Breast epithelium (tissue), 4 donors: ENCODE data around the gene TGFBR3. TPM values are rescaled to one million over a fixed set of nuclear protein-coding genes. Genes with fewer than 3 reads are reported as not detected.

Experiments used
- DNase-seq, 2 donors: peaks; one replicate each; pipeline ENCODE4 v3.0.0-alpha.2; 2019; ENCODE audit warnings: low spot score in 2 of 2
- H3K27ac ChIP-seq, 2 donors: fragments of 200-600 bp; sonication (generic) in 1 of 2; one replicate each; pipeline ENCODE4 v1.5.1; 2016 to 2019; ENCODE audit warnings: mild to moderate bottlenecking in 1 of 2
- H3K27me3 ChIP-seq, 2 donors: fragments of 200-600 bp; sonication (generic) in 1 of 2; one replicate each; pipeline versions ENCODE4 v1.5.1 to v1.6.0; 2017 to 2019; ENCODE audit warnings: control low read depth in 1 of 2, mild to moderate bottlenecking in 1 of 2
- H3K36me3 ChIP-seq: fragments of 200-600 bp; one replicate; pipeline ENCODE4 v1.5.1; 2019
- H3K4me1 ChIP-seq, 2 donors: fragments of 200-600 bp; sonication (generic); one replicate each; pipeline ENCODE4 v1.5.1; 2016 to 2019; ENCODE audit warnings: control low read depth in 1 of 2
- H3K4me3 ChIP-seq, 3 donors: fragments of 200-600 bp; sonication (generic); 1 replicate in 2 of 3; 2 replicates in 1 of 3; pipeline ENCODE4 v1.5.1; 2016 to 2019; ENCODE audit warnings: mild to moderate bottlenecking in 3 of 3, moderate library complexity in 2 of 3
- H3K9me3 ChIP-seq, 2 donors: fragments of 200-600 bp; sonication (generic) in 1 of 2; one replicate each; pipeline ENCODE4 v1.5.1; 2016 to 2019; ENCODE audit warnings: control low read depth in 1 of 2
- POLR2A ChIP-seq: fragments of 450-650 bp; IDR thresholded peaks from one replicate; pipeline ENCODE4 v1.6.1; 2016; ENCODE audit warnings: antibody characterized with exemption, mild to moderate bottlenecking, moderate library complexity
- POLR2AphosphoS5 ChIP-seq, 3 donors: sonication (generic); formaldehyde crosslinking; IDR thresholded peaks; one replicate each; pipeline ENCODE4 v1.6.1; 2017; ENCODE audit warnings: antibody characterized with exemption in 3 of 3
- intact Hi-C: fragments of 100-400 bp; cut with DNase I; formaldehyde crosslinking; loops from one replicate; pipeline ENCODE4 v1.15.1; 2023; ENCODE audit warnings: low total_unique reads
- total RNA-seq, 3 donors: library from RNA; depleted of rRNA; stranded (reverse); fragments of >200 nt; gene quantifications; one replicate each; pipeline ENCODE4 v1.1.0, GENCODE V29; 2016
- TF ChIP-seq, protein P1 (sequence below), 3 donors: fragments of 450-650 bp; IDR thresholded peaks; one replicate each; pipeline ENCODE4 v1.5.1; 2016 to 2017; ENCODE audit warnings: antibody characterized with exemption in 3 of 3, mild to moderate bottlenecking in 3 of 3, moderate library complexity in 3 of 3

The TGFBR3 gene
- total RNA-seq, 3 donors from 2014 or later = 127 to 287 (median 167) TPM

DNA sequence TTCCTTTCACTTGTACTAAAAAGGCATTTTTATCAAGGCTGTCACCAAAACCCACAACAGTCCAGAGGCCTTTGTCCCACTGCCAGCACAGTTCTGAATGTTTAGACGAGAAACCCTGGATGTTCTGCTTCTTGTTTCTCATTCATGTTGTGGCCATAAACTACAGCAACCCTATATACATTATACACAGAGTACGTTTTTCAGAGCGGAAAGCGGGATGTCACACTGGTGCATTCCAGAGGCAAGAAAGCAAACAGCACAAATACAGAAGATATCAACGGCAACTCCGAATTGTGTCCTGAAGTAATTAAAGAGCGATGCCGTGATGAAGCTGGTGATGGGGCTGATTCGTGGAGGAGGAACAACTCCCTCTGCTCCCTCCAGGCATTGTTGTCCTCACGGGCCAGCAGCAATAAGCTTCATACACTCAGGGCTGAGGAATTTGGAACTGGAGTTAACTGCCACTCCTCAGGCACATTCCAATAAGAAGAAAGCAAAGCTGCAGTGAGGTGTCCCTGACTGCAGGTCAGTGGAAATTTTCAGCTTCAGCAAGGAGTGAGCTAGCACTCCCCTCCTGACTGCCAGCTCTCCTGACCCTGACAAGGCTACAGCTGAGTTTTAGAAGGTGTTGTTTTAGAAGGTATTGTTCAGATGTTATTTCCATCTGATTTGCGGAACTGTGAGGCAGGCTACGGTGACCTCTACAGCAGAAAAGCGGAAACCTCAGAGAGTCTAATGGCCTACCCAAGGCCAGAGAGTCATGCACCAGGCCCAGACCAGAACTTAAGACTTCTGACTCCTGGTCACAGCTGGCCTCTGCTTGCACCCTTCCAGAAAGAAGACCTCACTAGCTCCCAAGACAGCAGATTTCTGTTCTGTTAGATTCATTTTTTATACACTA lies 149.0 kb downstream of the TGFBR3 start:
- peak; percentile 62 to 88 for DNase-seq
- H3K4me1 ChIP-seq = peaks cover 0 to 15% of the 10 kb centered on the region in 2 donors
- H3K27ac ChIP-seq = peak overlapping the region; percentile 86 to 88
- no peaks in the 10 kb centered on the region for H3K9me3 ChIP-seq
- peak overlapping the region in 1 of 3 donors; percentile 32 for H3K4me3 ChIP-seq
- H3K27me3 ChIP-seq = no peaks in the 10 kb centered on the region
- H3K36me3 ChIP-seq = no peaks in the 10 kb centered on the region
- TF ChIP-seq POLR2AphosphoS5 (IDR thresholded peaks at IDR 0.05) = peak; percentile 61 to 81 (median 70)
- no peak for TF ChIP-seq POLR2A
- intact Hi-C loops = no loop called here

DNA sequence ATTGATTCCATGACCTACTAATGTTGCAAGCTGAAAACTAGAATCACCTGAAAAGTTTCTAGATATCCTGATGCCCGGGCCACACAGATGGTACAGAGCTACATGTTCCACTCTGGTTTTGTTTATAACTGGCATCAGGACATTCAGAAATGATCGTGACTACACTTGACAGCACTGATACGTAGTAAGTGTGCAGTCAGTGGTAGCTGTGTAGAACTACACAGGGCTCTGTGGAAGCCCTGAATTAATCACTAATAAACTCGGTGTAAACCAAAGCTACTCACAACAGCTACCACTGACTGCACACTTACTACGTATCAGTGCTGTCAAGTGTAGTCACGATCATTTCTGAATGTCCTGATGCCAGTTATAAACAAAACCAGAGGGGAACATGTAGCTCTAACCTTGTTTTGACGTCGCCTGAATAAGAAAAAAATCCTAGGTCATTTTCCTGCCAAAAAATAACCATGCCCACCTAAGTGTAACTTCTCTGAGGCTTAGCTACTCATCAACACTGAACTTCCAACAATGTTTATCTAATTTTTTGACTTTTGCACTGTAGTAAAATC lies 149.7 kb downstream of the TGFBR3 start:
- H3K36me3 ChIP-seq = no peaks in the 10 kb centered on the region
- peaks cover 0 to 19% of the 10 kb centered on the region in 2 donors for H3K4me1 ChIP-seq
- intact Hi-C loops = no loop called here
- H3K4me3 ChIP-seq = peak overlapping the region in 1 of 3 donors; percentile 32
- H3K27me3 ChIP-seq = no peaks in the 10 kb centered on the region
- no peak for DNase-seq
- H3K27ac ChIP-seq = peak overlapping the region; percentile 86 to 88
- TF ChIP-seq POLR2AphosphoS5 (IDR thresholded peaks at IDR 0.05) (no peak), POLR2A (no peak)
- TF ChIP-seq, protein P1, sequence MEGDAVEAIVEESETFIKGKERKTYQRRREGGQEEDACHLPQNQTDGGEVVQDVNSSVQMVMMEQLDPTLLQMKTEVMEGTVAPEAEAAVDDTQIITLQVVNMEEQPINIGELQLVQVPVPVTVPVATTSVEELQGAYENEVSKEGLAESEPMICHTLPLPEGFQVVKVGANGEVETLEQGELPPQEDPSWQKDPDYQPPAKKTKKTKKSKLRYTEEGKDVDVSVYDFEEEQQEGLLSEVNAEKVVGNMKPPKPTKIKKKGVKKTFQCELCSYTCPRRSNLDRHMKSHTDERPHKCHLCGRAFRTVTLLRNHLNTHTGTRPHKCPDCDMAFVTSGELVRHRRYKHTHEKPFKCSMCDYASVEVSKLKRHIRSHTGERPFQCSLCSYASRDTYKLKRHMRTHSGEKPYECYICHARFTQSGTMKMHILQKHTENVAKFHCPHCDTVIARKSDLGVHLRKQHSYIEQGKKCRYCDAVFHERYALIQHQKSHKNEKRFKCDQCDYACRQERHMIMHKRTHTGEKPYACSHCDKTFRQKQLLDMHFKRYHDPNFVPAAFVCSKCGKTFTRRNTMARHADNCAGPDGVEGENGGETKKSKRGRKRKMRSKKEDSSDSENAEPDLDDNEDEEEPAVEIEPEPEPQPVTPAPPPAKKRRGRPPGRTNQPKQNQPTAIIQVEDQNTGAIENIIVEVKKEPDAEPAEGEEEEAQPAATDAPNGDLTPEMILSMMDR (IDR thresholded peaks at IDR 0.05) = no peak
- no peaks in the 10 kb centered on the region for H3K9me3 ChIP-seq

DNA sequence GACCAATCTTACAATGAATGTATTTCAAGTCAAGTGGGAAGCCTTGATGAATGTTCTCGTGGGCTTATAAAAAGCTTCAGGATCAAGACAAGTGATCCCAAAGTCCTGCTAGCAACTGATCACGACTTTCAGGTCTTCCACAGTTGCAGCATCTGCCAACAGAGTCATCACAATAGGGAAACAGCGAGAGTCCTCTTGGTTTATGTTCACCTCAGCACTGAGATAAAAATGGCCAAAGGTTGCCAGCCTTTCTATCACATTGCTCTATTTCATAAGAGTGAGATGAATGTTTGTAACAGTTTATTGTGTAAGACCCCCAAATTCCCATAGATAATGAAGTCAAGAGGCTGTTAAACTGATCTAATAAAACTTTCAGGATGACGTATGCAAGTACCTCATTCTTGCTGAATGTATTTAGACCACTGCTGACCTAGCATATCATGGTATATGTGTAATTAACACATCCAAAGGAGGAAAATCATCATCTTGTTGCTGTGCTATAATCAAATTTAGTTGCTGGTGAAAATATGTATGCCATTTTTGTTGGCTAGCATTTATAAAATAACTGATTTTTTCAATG lies 150.6 kb downstream of the TGFBR3 start:
- no peak overlapping the region for H3K4me3 ChIP-seq
- no peaks in the 10 kb centered on the region for H3K27me3 ChIP-seq
- H3K36me3 ChIP-seq = no peaks in the 10 kb centered on the region
- intact Hi-C loops = no loop called here
- H3K27ac ChIP-seq = peak overlapping the region; percentile 86 to 88
- H3K9me3 ChIP-seq = no peaks in the 10 kb centered on the region
- no peak for DNase-seq
- TF ChIP-seq, protein P1 (IDR thresholded peaks at IDR 0.05) = no peak
- no peak for TF ChIP-seq POLR2A
- TF ChIP-seq POLR2AphosphoS5 (IDR thresholded peaks at IDR 0.05) = no peak
- H3K4me1 ChIP-seq = peaks cover 3 to 21% of the 10 kb centered on the region in 2 donors

DNA sequence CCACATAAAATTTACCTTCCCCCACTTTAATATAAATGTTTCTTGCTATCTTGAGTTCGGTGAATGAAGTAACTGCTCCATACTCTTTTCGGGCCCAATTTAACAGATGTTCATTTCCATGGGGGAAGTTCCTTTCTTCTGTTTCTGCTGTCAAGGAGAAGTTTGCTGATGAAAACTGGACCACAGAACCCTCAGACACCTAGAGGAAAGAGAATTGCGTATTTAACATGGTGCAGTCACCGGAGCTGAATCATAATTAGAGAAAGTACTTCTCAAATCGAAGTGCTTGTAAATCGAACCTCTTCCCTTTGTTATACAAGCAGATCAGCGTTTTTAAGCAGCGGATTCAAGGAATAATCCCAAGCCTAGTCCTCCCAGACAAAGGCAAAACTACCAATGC lies 151.2 kb downstream of the TGFBR3 start:
- Histone ChIP-seq H3K9me3 (no peaks in the 10 kb centered on the region), H3K36me3 (no peaks in the 10 kb centered on the region), H3K27ac (peak overlapping the region; percentile 54 to 77), H3K4me1 (peaks cover 3 to 21% of the 10 kb centered on the region in 2 donors), H3K27me3 (no peaks in the 10 kb centered on the region), H3K4me3 (no peak overlapping the region)
- intact Hi-C loops = no loop called here
- TF ChIP-seq POLR2AphosphoS5 (IDR thresholded peaks at IDR 0.05) (no peak), POLR2A (no peak)
- TF ChIP-seq, protein P1 (IDR thresholded peaks at IDR 0.05) = no peak
- no peak for DNase-seq

DNA sequence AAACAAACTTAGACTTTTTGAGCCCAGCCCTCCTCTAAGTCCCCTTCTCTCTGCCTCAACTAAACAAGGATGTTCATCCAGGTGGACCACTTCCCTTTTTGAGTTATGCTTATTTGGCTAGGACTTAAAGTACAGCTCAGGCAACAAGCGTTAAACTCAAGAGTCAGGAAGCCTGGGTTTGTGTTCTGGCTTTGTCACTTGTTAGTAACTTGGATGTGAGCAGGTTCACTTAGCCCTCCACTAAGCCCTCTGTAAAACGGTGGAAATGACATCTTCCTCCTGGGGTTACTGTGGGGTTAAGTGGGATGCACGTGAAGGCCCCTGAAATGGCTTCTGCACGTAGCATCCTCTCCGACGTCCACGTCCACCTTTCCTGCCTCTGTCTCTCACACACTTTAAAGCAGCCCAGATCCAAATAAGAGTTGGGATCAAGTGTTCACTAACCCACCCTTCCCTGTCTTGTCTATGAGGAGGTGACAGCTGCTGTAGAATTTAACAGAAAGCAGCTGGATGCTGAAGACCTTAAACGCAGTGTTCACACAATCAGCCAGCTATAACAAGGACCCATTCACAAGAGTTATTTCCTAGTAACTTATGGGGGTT lies 152.7 kb downstream of the TGFBR3 start:
- peaks cover 3 to 21% of the 10 kb centered on the region in 2 donors for H3K4me1 ChIP-seq
- TF ChIP-seq POLR2A = no peak
- no peak for TF ChIP-seq POLR2AphosphoS5 (IDR thresholded peaks at IDR 0.05)
- TF ChIP-seq, protein P1 (IDR thresholded peaks at IDR 0.05) = no peak
- intact Hi-C loops = no loop called here

More for the DNA sequence above, 152.7 kb downstream of the TGFBR3 start:
- Histone ChIP-seq H3K27ac (peak overlapping the region; percentile 77 to 84), H3K27me3 (no peaks in the 10 kb centered on the region), H3K36me3 (no peaks in the 10 kb centered on the region), H3K9me3 (no peaks in the 10 kb centered on the region), H3K4me3 (no peak overlapping the region)
- no peak for DNase-seq
